Activated naive CD8-positive, alpha-beta T cell treated with anti-CD3 and anti-CD28 coated beads, Interleukin-2, amount 50 U/mL, for 24 hours (primary cell): ENCODE data around the gene SELPLG.

Experiments used
- ATAC-seq: fragments of 150-1000 bp; cut with Tn5 transposase; one replicate; pipeline ENCODE4 v1.10.0; 2021
- DNase-seq: peaks from one replicate; pipeline ENCODE4 v3.0.0; 2021
- H3K27ac Mint-ChIP-seq: one replicate; pipeline ENCODE4 v1.8.0; 2021; ENCODE audit warnings: mild to moderate bottlenecking, mixed read lengths
- H3K27me3 Mint-ChIP-seq: one replicate; pipeline ENCODE4 v1.8.0; 2021; ENCODE audit warnings: mixed read lengths
- H3K36me3 Mint-ChIP-seq: one replicate; pipeline ENCODE4 v1.8.0; 2021; ENCODE audit warnings: low read depth, mixed read lengths
- H3K4me1 Mint-ChIP-seq: one replicate; pipeline ENCODE4 v1.8.0; 2021; ENCODE audit warnings: mixed read lengths
- H3K4me3 Mint-ChIP-seq: one replicate; pipeline ENCODE4 v1.8.0; 2021; ENCODE audit warnings: mild to moderate bottlenecking, moderate library complexity, mixed read lengths
- H3K9me3 Mint-ChIP-seq: one replicate; pipeline ENCODE4 v1.8.0; 2021; ENCODE audit warnings: mixed read lengths

The SELPLG gene, protein sequence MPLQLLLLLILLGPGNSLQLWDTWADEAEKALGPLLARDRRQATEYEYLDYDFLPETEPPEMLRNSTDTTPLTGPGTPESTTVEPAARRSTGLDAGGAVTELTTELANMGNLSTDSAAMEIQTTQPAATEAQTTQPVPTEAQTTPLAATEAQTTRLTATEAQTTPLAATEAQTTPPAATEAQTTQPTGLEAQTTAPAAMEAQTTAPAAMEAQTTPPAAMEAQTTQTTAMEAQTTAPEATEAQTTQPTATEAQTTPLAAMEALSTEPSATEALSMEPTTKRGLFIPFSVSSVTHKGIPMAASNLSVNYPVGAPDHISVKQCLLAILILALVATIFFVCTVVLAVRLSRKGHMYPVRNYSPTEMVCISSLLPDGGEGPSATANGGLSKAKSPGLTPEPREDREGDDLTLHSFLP

DNA sequence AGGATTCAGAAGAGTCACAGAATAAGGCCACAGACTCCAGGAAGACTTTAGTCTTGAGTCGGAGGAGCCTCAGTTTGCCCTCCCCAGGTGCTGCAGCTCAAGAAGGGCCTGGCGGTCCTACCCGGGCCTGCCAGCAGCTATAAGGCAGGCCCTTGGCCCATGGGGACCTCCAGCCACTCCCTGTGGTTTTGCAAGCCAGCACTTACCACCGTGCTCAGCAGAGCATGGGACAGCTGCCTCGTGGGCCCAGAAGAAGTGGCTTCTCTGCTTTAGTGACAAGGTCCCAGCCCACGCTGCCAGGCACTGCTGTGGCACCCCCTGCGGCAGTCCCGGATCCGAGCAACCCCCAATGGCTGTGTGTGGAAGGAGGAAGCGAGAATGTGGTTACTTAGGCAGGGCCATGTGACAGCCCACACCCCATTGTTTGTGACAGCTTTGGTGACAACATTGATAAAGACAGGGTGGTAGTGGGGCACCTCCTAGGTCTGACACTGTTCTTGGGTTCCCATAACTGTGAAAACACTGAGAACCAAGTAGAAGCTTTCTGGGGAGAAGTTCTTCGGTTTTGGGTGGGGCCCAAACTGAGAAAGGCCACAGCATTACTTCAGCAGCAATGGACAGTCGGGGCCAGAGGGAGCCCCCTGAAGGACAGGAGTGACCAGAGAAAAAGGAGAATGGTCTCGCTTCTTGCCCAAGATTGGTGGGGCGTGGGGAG lies at the start of gene SELPLG:
Gene SELPLG (minus strand): TSS at position 361 of the 715 bp plus-strand sequence. CDS start 9,587 bp downstream, outside the sequence.
- Mint-ChIP-seq H3K36me3 (peaks cover 10% of the 10 kb centered on the region), H3K27ac (peak within 1 kb of the TSS; percentile 94), H3K4me1 (peaks cover 83% of the 10 kb centered on the region), H3K4me3 (peak within 1 kb of the TSS; percentile 85), H3K27me3 (no peaks in the 10 kb centered on the region), H3K9me3 (peaks cover 3% of the 10 kb centered on the region)
- DNase-seq (peak; percentile 86), ATAC-seq (peak; percentile 53)

DNA sequence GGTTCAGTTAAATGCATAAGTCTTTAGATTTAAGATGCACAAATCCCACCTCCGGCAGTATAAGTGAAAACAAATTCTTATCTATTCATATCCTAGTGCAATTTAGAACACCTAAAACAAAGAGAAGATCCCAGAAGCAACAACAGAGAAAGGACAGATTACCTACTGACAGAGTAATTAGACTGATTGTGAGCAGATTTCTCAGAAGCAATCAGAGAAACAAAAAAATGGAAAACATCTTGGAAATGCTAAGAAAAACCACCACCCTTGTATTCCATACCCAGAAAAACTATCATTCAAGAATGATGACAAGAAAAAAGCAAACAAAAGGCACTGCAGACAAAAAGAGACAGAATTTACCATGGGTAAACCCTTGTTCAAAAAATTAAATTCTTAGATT lies 47.6 kb upstream of the SELPLG start:
- Mint-ChIP-seq H3K27me3 (no peaks in the 10 kb centered on the region), H3K9me3 (no peaks in the 10 kb centered on the region), H3K27ac (no peak overlapping the region)

DNA sequence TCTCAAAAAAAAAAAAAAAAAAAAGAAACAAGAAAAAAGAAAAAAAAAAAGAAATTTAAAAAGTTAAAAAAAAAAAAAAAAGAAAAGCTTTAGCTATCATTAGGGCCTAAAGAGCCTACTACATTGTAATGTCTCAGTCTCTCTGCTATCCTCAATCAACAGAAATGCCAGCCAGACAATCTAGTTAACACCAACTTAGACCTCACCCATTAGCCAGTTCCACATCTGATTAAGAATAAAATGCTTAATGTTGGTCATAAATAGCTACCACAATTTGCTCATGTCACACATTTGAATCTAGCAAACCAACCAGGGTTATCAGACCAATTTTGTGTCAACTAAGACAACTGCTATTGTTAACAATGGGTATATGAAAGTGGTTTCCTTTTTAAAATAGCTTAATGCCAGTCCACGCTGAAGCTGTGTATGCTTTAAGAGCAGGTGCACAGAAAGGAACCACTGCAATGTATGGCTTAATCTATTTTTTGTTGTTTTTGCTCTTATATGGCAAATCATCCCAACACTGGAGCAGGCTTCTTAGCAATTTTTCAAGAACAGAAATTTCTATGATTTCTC lies 45.5 kb upstream of the SELPLG start:
- H3K4me3 Mint-ChIP-seq = no peak overlapping the region
- ATAC-seq = no peak
- DNase-seq = no peak
- no peaks in the 10 kb centered on the region for H3K27me3 Mint-ChIP-seq
- no peak overlapping the region for H3K27ac Mint-ChIP-seq
- H3K9me3 Mint-ChIP-seq = no peaks in the 10 kb centered on the region
- peaks cover 4% of the 10 kb centered on the region for H3K4me1 Mint-ChIP-seq
- peaks cover 17% of the 10 kb centered on the region for H3K36me3 Mint-ChIP-seq

More for the DNA sequence above, 47.6 kb upstream of the SELPLG start:
- ATAC-seq (no peak), DNase-seq (no peak)
- Mint-ChIP-seq H3K4me3 (no peak overlapping the region), H3K4me1 (peaks cover 16% of the 10 kb centered on the region), H3K36me3 (peaks cover 7% of the 10 kb centered on the region)

DNA sequence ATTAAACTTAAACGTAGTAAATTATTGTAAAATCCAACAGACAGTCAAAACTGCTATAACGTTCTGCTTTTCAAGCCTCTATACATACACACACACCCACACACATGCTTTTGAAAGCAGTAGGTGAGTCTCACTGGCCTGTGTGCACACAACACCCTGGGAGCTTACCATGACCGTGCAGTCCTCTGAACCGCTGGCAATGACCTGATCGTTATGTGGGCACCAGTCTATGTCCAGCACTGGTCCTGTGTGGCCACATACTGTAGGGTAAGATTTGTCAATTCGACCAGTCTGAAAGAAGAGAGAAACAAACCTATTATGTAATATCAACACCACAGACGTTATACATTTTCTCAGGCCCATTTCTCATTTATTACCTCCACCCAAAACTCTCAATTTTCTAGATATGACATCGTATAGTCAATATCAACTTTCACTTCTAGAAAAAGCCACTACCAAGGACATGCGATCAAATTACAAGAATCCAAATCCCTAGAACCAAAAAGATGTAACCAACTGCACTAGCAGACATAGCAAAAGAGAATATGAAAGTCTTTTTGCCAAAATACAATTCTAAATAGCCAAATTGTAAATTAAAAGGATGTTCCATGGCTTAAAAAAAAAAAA lies 44.5 kb upstream of the SELPLG start:
- DNase-seq (no peak), ATAC-seq (no peak)
- Mint-ChIP-seq H3K27ac (no peak overlapping the region), H3K9me3 (no peaks in the 10 kb centered on the region), H3K27me3 (no peaks in the 10 kb centered on the region), H3K4me1 (peaks cover 4% of the 10 kb centered on the region), H3K4me3 (no peak overlapping the region), H3K36me3 (peaks cover 17% of the 10 kb centered on the region)

DNA sequence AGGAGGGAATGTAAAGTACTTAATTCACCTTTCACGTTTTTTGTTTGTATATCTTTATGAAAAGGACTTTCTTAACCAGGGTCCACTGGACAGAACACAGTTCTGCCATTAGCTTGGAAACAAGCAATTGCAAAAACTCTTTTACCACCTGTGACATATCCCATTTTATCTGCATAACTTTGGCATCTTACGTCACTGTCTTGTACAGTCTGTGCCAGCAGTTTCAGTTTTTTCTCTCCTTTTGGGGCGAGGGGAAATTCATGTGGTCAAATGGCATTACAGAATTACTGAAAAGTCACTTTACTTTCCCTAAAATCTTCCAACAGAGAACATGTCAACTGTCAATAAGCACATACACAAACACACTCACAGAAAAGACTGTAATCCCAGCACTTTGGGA lies 43.7 kb upstream of the SELPLG start:
- no peak overlapping the region for H3K27ac Mint-ChIP-seq

DNA sequence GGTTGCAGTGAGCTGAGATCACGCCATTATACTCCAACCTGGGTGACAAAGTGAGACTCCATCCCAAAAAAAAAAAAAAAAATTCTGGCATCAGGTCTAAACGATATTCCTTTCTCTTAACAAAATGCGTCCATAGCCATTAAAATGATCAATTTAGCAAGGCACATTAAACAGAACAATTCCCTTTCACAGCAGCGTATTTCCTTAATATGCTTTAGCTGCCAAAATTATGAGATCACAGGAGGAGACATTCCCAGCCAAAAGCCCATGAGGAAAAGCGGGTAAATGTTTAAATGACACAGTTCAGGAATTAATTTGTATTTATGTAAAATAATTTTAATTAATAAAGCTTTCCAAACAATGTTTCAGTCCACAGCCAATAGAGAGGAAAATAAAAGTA lies 43.0 kb upstream of the SELPLG start:
- Mint-ChIP-seq H3K27me3 (no peaks in the 10 kb centered on the region), H3K4me1 (peaks cover 4% of the 10 kb centered on the region), H3K27ac (no peak overlapping the region), H3K9me3 (no peaks in the 10 kb centered on the region), H3K36me3 (peaks cover 17% of the 10 kb centered on the region), H3K4me3 (no peak overlapping the region)
- DNase-seq = no peak
- ATAC-seq = no peak

More for the DNA sequence above, 43.7 kb upstream of the SELPLG start:
- no peak for DNase-seq
- no peak for ATAC-seq
- H3K36me3 Mint-ChIP-seq = peaks cover 17% of the 10 kb centered on the region
- no peak overlapping the region for H3K4me3 Mint-ChIP-seq
- no peaks in the 10 kb centered on the region for H3K9me3 Mint-ChIP-seq
- no peaks in the 10 kb centered on the region for H3K27me3 Mint-ChIP-seq
- H3K4me1 Mint-ChIP-seq = peaks cover 4% of the 10 kb centered on the region

DNA sequence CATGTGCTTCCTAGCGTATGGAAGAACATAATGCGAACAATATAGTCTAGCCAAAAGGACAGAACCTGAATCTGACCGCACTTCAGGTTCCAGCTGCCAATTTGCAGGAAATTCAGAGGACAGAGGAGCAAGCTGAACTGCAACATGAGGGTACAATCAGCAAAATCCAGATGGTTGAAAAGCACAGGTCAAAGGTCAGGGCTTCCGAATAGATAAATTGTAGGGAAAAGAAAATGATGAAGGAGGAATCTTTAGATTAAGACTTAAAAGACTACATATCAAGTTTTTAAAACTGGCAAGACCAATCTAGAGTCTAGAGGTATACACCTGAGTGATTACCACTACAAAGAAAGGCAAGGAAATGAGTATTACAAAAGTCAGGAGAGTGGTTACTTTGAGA lies 42.1 kb upstream of the SELPLG start:
- no peaks in the 10 kb centered on the region for H3K9me3 Mint-ChIP-seq
- H3K36me3 Mint-ChIP-seq = peaks cover 17% of the 10 kb centered on the region
- no peak overlapping the region for H3K4me3 Mint-ChIP-seq
- no peak overlapping the region for H3K27ac Mint-ChIP-seq
- H3K4me1 Mint-ChIP-seq = peaks cover 4% of the 10 kb centered on the region
- no peaks in the 10 kb centered on the region for H3K27me3 Mint-ChIP-seq
- ATAC-seq (no peak), DNase-seq (no peak)

DNA sequence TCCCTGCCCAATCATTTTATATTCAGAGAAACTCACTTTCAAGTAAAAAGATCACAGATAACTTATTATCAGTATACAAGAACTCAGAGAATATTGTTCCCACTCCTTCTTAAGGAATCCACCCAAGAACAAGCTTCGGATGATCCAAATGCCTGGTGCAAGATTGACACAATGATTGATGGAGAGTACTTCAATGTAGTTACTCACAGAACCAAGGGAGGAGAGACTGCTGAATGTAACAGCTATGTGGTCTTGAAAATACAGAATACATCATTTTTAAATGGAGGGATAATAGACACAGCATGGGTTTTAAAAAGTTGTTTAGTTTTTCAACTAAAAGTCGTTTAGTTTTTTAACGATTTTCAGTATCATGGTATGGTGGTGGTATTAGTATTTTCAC lies 38.4 kb upstream of the SELPLG start:
- DNase-seq (no peak), ATAC-seq (no peak)
- no peak overlapping the region for H3K27ac Mint-ChIP-seq
- H3K27me3 Mint-ChIP-seq = no peaks in the 10 kb centered on the region
- H3K36me3 Mint-ChIP-seq = peaks cover 14% of the 10 kb centered on the region
- no peak overlapping the region for H3K4me3 Mint-ChIP-seq
- no peaks in the 10 kb centered on the region for H3K9me3 Mint-ChIP-seq
- peaks cover 2% of the 10 kb centered on the region for H3K4me1 Mint-ChIP-seq

DNA sequence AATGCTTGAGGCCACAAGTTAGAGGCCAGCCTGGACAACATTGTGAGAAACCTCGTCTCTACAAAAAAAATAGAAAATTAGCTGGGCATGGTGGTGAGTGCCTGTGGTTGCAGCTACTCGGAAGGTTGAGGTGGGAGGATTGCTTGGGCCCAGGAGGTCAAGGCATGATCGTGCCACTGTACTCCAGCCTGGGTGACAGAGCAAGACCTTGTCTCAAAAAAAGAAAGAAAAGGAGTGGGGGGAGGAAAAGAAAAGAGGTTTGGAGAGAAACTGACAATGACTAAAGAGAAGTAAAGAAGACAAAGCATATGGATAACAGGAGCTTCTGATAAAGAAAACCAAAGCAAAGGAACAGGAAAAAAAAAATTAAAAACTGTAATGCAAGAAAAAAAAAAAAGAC lies 37.4 kb upstream of the SELPLG start:
- peaks cover 9% of the 10 kb centered on the region for H3K36me3 Mint-ChIP-seq
- DNase-seq = no peak
- no peaks in the 10 kb centered on the region for H3K27me3 Mint-ChIP-seq
- H3K4me1 Mint-ChIP-seq = peaks cover 2% of the 10 kb centered on the region
- no peak overlapping the region for H3K4me3 Mint-ChIP-seq
- no peak overlapping the region for H3K27ac Mint-ChIP-seq
- H3K9me3 Mint-ChIP-seq = no peaks in the 10 kb centered on the region
- no peak for ATAC-seq

DNA sequence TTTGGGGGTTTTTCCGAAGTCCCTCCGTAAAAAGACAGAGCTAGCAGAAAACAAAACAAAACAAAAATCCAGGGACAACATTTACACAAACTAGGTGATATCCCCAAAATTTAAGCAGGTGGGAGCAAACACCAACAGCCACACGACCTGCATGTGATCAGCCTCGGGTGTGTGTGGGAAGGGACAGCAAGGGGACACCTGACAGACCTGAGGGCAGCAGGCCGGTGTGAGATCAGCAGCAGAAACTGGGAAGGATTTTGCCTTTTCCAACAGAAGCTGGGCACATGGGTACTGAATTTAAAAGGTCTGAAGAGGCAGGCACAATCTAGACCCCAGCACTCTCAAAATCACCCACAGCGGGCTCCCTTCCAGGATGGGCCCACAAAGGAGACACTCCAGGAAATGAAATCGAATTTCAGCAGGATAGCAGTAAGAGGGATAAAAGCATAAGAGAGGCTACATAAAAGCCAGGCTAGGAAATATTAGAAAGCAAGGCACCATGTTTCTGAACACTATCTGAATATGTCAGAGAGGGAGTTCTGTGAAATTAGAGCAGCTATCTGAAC lies 36.5 kb upstream of the SELPLG start:
- no peaks in the 10 kb centered on the region for H3K27me3 Mint-ChIP-seq
- peaks cover 6% of the 10 kb centered on the region for H3K4me1 Mint-ChIP-seq
- no peaks in the 10 kb centered on the region for H3K9me3 Mint-ChIP-seq
- no peak for DNase-seq
- no peak for ATAC-seq
- no peak overlapping the region for H3K4me3 Mint-ChIP-seq
- H3K36me3 Mint-ChIP-seq = peaks cover 3% of the 10 kb centered on the region
- peak overlapping the region; percentile 26 for H3K27ac Mint-ChIP-seq

DNA sequence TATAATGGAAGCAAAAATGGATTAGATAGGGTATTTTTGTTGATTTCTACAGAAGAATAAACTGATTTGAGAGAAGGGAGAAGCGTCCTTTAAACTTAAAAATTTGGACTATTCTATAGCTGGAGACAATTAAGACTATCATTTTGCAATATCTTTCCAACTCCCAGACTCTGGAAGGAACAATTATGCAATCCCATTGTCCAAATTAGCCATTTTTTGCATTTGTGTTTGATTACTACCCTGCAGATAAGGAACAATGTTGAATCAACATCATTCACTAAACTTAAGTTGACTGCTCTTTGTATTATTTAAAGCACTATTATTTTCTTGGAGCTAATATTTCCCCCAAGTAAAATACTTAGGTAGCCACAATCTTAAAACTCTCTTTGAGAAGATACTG lies 34.8 kb upstream of the SELPLG start:
- no peaks in the 10 kb centered on the region for H3K36me3 Mint-ChIP-seq
- DNase-seq (no peak), ATAC-seq (no peak)
- no peaks in the 10 kb centered on the region for H3K27me3 Mint-ChIP-seq
- H3K4me1 Mint-ChIP-seq = peaks cover 21% of the 10 kb centered on the region
- no peak overlapping the region for H3K27ac Mint-ChIP-seq
- no peaks in the 10 kb centered on the region for H3K9me3 Mint-ChIP-seq
- H3K4me3 Mint-ChIP-seq = no peak overlapping the region

DNA sequence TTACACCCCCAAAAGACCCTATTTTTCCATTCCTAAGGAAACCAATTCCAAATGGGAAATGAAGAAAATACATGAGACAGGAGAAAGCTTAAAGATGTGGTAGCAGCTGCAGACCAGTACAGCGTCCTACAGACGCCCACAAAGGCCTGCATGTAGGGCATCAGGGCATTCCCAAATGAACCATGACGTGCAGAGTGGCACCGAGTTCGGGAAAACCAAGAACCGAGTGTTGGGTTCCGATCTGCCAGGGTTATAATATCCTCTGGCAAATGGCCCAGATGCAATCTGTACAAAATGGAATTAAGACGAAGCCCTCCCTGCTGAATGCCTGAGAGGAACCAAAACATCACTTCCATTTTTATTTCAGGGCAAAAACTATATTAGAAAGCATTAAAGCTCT lies 34.4 kb upstream of the SELPLG start:
- H3K4me1 Mint-ChIP-seq = peaks cover 24% of the 10 kb centered on the region
- no peak for DNase-seq
- no peaks in the 10 kb centered on the region for H3K27me3 Mint-ChIP-seq
- H3K36me3 Mint-ChIP-seq = no peaks in the 10 kb centered on the region
- ATAC-seq = no peak
- no peak overlapping the region for H3K27ac Mint-ChIP-seq
- no peak overlapping the region for H3K4me3 Mint-ChIP-seq
- H3K9me3 Mint-ChIP-seq = no peaks in the 10 kb centered on the region

DNA sequence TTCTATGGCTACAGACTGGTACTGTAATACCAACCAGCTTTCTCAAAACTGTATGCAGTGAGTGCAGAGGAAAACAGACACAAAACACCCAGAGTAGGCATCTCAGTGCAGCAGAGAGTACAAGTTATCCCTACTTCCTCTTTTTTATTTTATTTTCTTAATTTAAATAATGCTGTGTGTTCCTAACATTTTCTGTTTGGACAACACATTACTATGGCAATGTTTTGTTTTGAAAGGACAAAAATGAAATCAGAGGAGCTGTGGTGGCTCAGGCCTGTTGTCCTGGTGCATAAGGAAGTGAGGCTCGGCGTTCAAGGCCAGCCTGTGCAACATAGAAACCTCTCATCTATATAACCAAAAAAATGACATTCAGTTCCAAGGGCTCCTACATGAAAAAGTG lies 33.7 kb upstream of the SELPLG start:
- ATAC-seq = no peak
- no peak overlapping the region for H3K27ac Mint-ChIP-seq

DNA sequence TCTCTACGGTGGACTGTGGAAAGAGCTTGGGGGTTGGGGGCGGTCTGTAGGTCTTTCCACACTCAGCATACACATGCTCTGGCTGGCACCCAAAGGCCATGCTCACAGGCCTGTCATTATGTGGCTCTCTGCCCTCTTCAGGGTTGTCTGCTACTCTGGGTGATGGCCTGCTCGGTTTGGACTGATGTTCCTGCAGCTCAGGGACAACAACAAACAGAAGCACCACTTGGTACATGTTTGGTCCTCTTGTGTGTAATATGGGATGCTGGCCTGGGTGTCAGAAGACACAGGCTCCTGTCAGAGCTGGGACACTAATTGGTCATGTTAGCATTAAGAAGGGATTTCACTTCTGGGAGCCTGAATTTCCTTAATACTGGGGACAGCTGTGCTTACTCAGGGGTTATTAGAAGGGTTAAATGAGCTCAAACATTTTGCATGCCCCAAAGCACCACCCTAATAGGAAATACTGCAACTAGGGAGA lies 32.7 kb upstream of the SELPLG start:
- no peaks in the 10 kb centered on the region for H3K36me3 Mint-ChIP-seq
- no peak overlapping the region for H3K4me3 Mint-ChIP-seq
- H3K27me3 Mint-ChIP-seq = no peaks in the 10 kb centered on the region
- H3K4me1 Mint-ChIP-seq = peaks cover 28% of the 10 kb centered on the region
- H3K27ac Mint-ChIP-seq = no peak overlapping the region
- DNase-seq (no peak), ATAC-seq (no peak)
- H3K9me3 Mint-ChIP-seq = no peaks in the 10 kb centered on the region

More for the DNA sequence above, 33.7 kb upstream of the SELPLG start:
- Mint-ChIP-seq H3K9me3 (no peaks in the 10 kb centered on the region), H3K36me3 (no peaks in the 10 kb centered on the region), H3K4me1 (peaks cover 28% of the 10 kb centered on the region), H3K4me3 (no peak overlapping the region), H3K27me3 (no peaks in the 10 kb centered on the region)
- DNase-seq = no peak
